IMR-90 (cell line): ENCODE data around the gene IZUMO4. TPM values are rescaled to one million over a fixed set of nuclear protein-coding genes. Genes with fewer than 3 reads are reported as not detected.
A peak's percentile ranks its signal among the peaks of the same experiment; 100 is the strongest.

Experiments
- ATAC-seq: fragments of 200-7000 bp; cut with Tn5 transposase; 2 replicates; pipeline ENCODE4 v1.9.1; 2020; ENCODE audit warnings: low read depth, mild to moderate bottlenecking, moderate library complexity
- BruUV-seq: library from RNA; stranded (reverse); fragments of 400-500 nt; replicated peaks from 2 replicates; lab custom pipeline; 2021; lab: Mats Ljungman, UMichigan
- CTCF ChIA-PET: fragments of 300-600 bp; formaldehyde crosslinking; extraction: SDS; loops from one replicate; lab custom pipeline; 2021; ENCODE audit warnings: antibody characterized with exemption; lab: Yijun Ruan, JAX
- POLR2A ChIA-PET: fragments of 300-600 bp; sonication (Branson Sonifier 250); formaldehyde crosslinking; loops from one replicate; lab custom pipeline; 2022; ENCODE audit warnings: antibody characterized with exemption; ENCODE audit not compliant: unreplicated experiment; lab: Charles Lee
- DNase-seq: peaks from one replicate; pipeline ENCODE4 v3.0.0; 2013
- H2AFZ ChIP-seq: replicated peaks from 2 replicates; pipeline ENCODE3; 2013; ENCODE audit warnings: low read length, mild to moderate bottlenecking; ENCODE audit not compliant: poor library complexity
- H2AK5ac ChIP-seq: 2 replicates; pipeline ENCODE4 v1.6.1; 2013; ENCODE audit warnings: low read depth, low read length, inconsistent platforms
- H2AK9ac ChIP-seq: replicated peaks from 2 replicates; pipeline ENCODE3; 2013; ENCODE audit warnings: mild to moderate bottlenecking, low read depth, low read length, moderate library complexity; ENCODE audit not compliant: poor library complexity
- H2BK120ac ChIP-seq: 2 replicates; pipeline ENCODE4 v1.6.1; 2013; ENCODE audit warnings: low read depth, low read length, inconsistent platforms
- H2BK15ac ChIP-seq: 3 replicates; pipeline ENCODE4 v1.6.1; 2013; ENCODE audit warnings: low read depth, low read length, inconsistent platforms
- H2BK20ac ChIP-seq: 2 replicates; pipeline ENCODE4 v1.6.1; 2013; ENCODE audit warnings: low read depth, mild to moderate bottlenecking, inconsistent platforms, low read length, moderate library complexity
- H2BK5ac ChIP-seq: 2 replicates; pipeline ENCODE4 v1.6.1; 2013; ENCODE audit warnings: mild to moderate bottlenecking, low read depth, low read length, inconsistent platforms; ENCODE audit not compliant: poor library complexity, severe bottlenecking
- H3K14ac ChIP-seq: replicated peaks from 2 replicates; pipeline ENCODE4 v1.6.1; 2013; ENCODE audit warnings: low read depth, low read length, inconsistent platforms
- H3K18ac ChIP-seq: 2 replicates; pipeline ENCODE4 v1.6.1; 2013; ENCODE audit warnings: low read depth, low read length, control low read depth
- H3K23ac ChIP-seq: 2 replicates; pipeline ENCODE4 v1.6.1; 2013; ENCODE audit warnings: low read depth, low read length, inconsistent platforms
- H3K27ac ChIP-seq: 2 replicates; pipeline ENCODE4 v1.5.1; 2013; ENCODE audit warnings: mild to moderate bottlenecking, control low read depth, low read length; ENCODE audit not compliant: insufficient read depth
- H3K27me3 ChIP-seq: 2 replicates; pipeline ENCODE4 v1.6.1; 2013; ENCODE audit warnings: low read length; ENCODE audit not compliant: control insufficient read depth, insufficient read depth
- H3K36me3 ChIP-seq: 2 replicates; pipeline ENCODE4 v1.6.1; 2013; ENCODE audit warnings: low read length, mixed read lengths; ENCODE audit not compliant: control insufficient read depth, insufficient read depth
- H3K4ac ChIP-seq: 2 replicates; pipeline ENCODE4 v1.6.1; 2013; ENCODE audit warnings: low read depth, low read length, inconsistent platforms
- H3K4me1 ChIP-seq: 2 replicates; pipeline ENCODE4 v1.6.1; 2013; ENCODE audit warnings: low read length, mixed read lengths; ENCODE audit not compliant: control insufficient read depth, insufficient read depth
- H3K4me2 ChIP-seq: 2 replicates; pipeline ENCODE4 v1.6.1; 2013; ENCODE audit warnings: low read depth, mild to moderate bottlenecking, control low read depth, low read length, moderate library complexity
- H3K4me3 ChIP-seq: 2 replicates; pipeline ENCODE4 v1.5.1; 2013; ENCODE audit warnings: low read depth, mild to moderate bottlenecking, control low read depth, low read length, moderate library complexity; ENCODE audit not compliant: insufficient read depth
- H3K56ac ChIP-seq: 2 replicates; pipeline ENCODE4 v1.6.1; 2013; ENCODE audit warnings: low read length, inconsistent platforms; ENCODE audit not compliant: insufficient read depth; ENCODE audit errors: extremely low read depth
- H3K79me1 ChIP-seq, 2 experiments: 2 replicates each; pipeline ENCODE4 v1.6.1; 2013; ENCODE audit warnings: low read length in 2 of 2, inconsistent platforms in 1 of 2, low read depth in 1 of 2
- H3K9ac ChIP-seq: 2 replicates; pipeline ENCODE4 v1.6.1; 2013; ENCODE audit warnings: low read depth, low read length, control low read depth
- H3K9me1 ChIP-seq: 2 replicates; pipeline ENCODE4 v1.6.1; 2013; ENCODE audit warnings: low read length, inconsistent platforms; ENCODE audit not compliant: insufficient read depth
- H3K9me3 ChIP-seq: 2 replicates; pipeline ENCODE4 v1.6.1; 2013; ENCODE audit warnings: low read length; ENCODE audit not compliant: control insufficient read depth, insufficient read depth
- H4K20me1 ChIP-seq: 2 replicates; pipeline ENCODE4 v1.6.1; 2013; ENCODE audit warnings: low read length, inconsistent platforms; ENCODE audit not compliant: insufficient read depth
- H4K5ac ChIP-seq: 2 replicates; pipeline ENCODE4 v1.6.1; 2013; ENCODE audit warnings: mild to moderate bottlenecking, low read depth, low read length, control low read depth
- H4K8ac ChIP-seq, 2 experiments: 2 replicates each; pipeline ENCODE4 v1.6.1; 2013; ENCODE audit warnings: low read depth in 2 of 2, low read length in 2 of 2, control low read depth in 1 of 2, inconsistent platforms in 1 of 2
- H4K91ac ChIP-seq: 2 replicates; pipeline ENCODE4 v1.6.1; 2013; ENCODE audit warnings: low read depth, low read length, inconsistent platforms; ENCODE audit not compliant: insufficient read depth
- BHLHE40 ChIP-seq: fragments of 150-350 bp; IDR thresholded peaks from 2 replicates; pipeline ENCODE4 v1.6.1; 2016; ENCODE audit warnings: mild to moderate bottlenecking, low read depth, low read length
- CEBPB ChIP-seq: IDR thresholded peaks from 2 replicates; pipeline ENCODE4 v1.6.1; 2012; ENCODE audit warnings: low read depth, low read length, improper control_type of control experiment
- CHD1 ChIP-seq: IDR thresholded peaks from 2 replicates; pipeline ENCODE4 v1.6.1; 2012; ENCODE audit warnings: low read depth, low read length, improper control_type of control experiment
- FOS ChIP-seq: fragments of 150-350 bp; IDR thresholded peaks from 2 replicates; pipeline ENCODE4 v1.6.1; 2016; ENCODE audit warnings: low read depth, low read length
- MAFK ChIP-seq: IDR thresholded peaks from 2 replicates; pipeline ENCODE4 v1.6.1; 2012; ENCODE audit warnings: low read depth, low read length, improper control_type of control experiment
- MAZ ChIP-seq: IDR thresholded peaks from 2 replicates; pipeline ENCODE4 v1.6.1; 2012; ENCODE audit warnings: low read depth, mild to moderate bottlenecking, low read length, improper control_type of control experiment, moderate library complexity, borderline replicate concordance
- MXI1 ChIP-seq: IDR thresholded peaks from 2 replicates; pipeline ENCODE4 v1.6.1; 2012; ENCODE audit warnings: low read depth, mild to moderate bottlenecking, low read length, moderate library complexity, borderline replicate concordance
- POLR2A ChIP-seq: IDR thresholded peaks from 2 replicates; pipeline ENCODE4 v1.6.1; 2012; ENCODE audit warnings: mild to moderate bottlenecking, low read depth, low read length
- RAD21 ChIP-seq: IDR thresholded peaks from 2 replicates; pipeline ENCODE4 v1.6.1; 2012; ENCODE audit warnings: low read length, improper control_type of control experiment
- RFX5 ChIP-seq: IDR thresholded peaks from 2 replicates; pipeline ENCODE4 v1.8.0; 2012; ENCODE audit warnings: low read depth, mild to moderate bottlenecking, low read length, moderate library complexity
- SMC3 ChIP-seq: fragments of 150-350 bp; IDR thresholded peaks from 2 replicates; pipeline ENCODE4 v1.6.1; 2016; ENCODE audit warnings: low read depth, mild to moderate bottlenecking, antibody characterized with exemption, low read length, moderate library complexity
- USF2 ChIP-seq: fragments of 150-350 bp; IDR thresholded peaks from 2 replicates; pipeline ENCODE4 v1.6.1; 2017; ENCODE audit warnings: mild to moderate bottlenecking, antibody characterized with exemption, low read length, low read depth
- WGBS, 2 experiments: methylation state at CpG; one replicate each; pipeline versions ENCODE4 v1.1.5 to v1.1.7; 2013; ENCODE audit warnings: missing lambda C conversion rate in 2 of 2; ENCODE audit not compliant: insufficient read length in 1 of 2; ENCODE audit errors: extremely low coverage in 2 of 2; 5-methylcytosine and 5-hydroxymethylcytosine counted together
- dilution Hi-C: fragments of 300-500 bp; cut with HindIII; formaldehyde crosslinking; loops from one replicate; pipeline ENCODE4 v1.14.3; 2018; ENCODE audit warnings: low sequenced_read_pairs; ENCODE audit not compliant: unreplicated experiment
- in situ Hi-C: fragments of 300-500 bp; cut with MboI; formaldehyde crosslinking; loops from 3 replicates; pipeline ENCODE4 v1.14.3; 2019; ENCODE audit warnings: low sequenced_read_pairs, inconsistent platforms, mixed read lengths
- intact Hi-C: fragments of 100-400 bp; cut with micrococcal nuclease; formaldehyde crosslinking; loops from 2 replicates; pipeline ENCODE4 v1.10.0; 2022
- polyA plus RNA-seq, 3 experiments: library from polyadenylated mRNA; depleted of rRNA; stranded (reverse); fragments of >200 nt; gene quantifications; 2 replicates each; pipeline ENCODE4 v1.2.3, GENCODE V29; 2012; ENCODE audit warnings: low replicate concordance in 1 of 3
- total RNA-seq: library from RNA; depleted of rRNA; stranded (reverse); fragments of >200 nt; gene quantifications from 2 replicates; pipeline ENCODE4 v1.2.3, GENCODE V29; 2012
- TF ChIP-seq, protein P1 (sequence below): conservative IDR thresholded peaks from 2 replicates; pipeline ENCODE4 v1.5.1; 2012; ENCODE audit warnings: mild to moderate bottlenecking, low read depth, low read length, improper control_type of control experiment

The IZUMO4 gene
- total and polyA plus RNA-seq, 2 of the 4 experiments (the other 2 are of a cell fraction), result 0.72 to 2.8 TPM

- peak overlapping the region; percentile 94 for H3K4me2 ChIP-seq
- intact Hi-C loops, result no loop called here
- POLR2A ChIA-PET, result no interaction called here
- peak overlapping the region; percentile 86 for H3K4ac ChIP-seq
- H3K14ac ChIP-seq, result peak overlapping the region; percentile 93
- peak overlapping the region; percentile 72; the same call in 1 of the 2 replicates for H3K23ac ChIP-seq
- peaks cover 24% of the 10 kb centered on the region for H3K4me1 ChIP-seq
- H2BK120ac ChIP-seq, result peak overlapping the region; percentile 93
- peak overlapping the region; percentile 91 for H2AK5ac ChIP-seq
- peak overlapping the region; percentile 97 for H2AK9ac ChIP-seq
- peak overlapping the region; percentile 85; the same call in 1 of the 2 replicates for H4K91ac ChIP-seq
- H3K9me1 ChIP-seq, result peaks cover 8% of the 10 kb centered on the region
- BruUV-seq, result no TSS peak
- H4K20me1 ChIP-seq, result no peaks in the 10 kb centered on the region
- no peaks in the 10 kb centered on the region for H3K27me3 ChIP-seq
- H2BK20ac ChIP-seq, result 0 out of 2 replicates have a peak overlapping the region, but pooled peaks have one; percentile 18
- peak overlapping the region; percentile 99 for H2AFZ ChIP-seq
- H4K8ac ChIP-seq, result peak overlapping the region; percentile 46 to 98
- no peaks in the 10 kb centered on the region for H3K36me3 ChIP-seq
- peak overlapping the region; percentile 77 for H3K56ac ChIP-seq
- H3K9me3 ChIP-seq, result no peaks in the 10 kb centered on the region
- H2BK15ac ChIP-seq, result peak overlapping the region; percentile 97; the same call in 1 of the 3 replicates
- in situ Hi-C loops, result no loop called here
- peak overlapping the region; percentile 69 for H3K4me3 ChIP-seq
- DNase-seq (peak; percentile 95), ATAC-seq (peak; percentile 89)
- peak overlapping the region; percentile 92 for H3K27ac ChIP-seq
- peak overlapping the region; percentile 92 for H4K5ac ChIP-seq
- H3K9ac ChIP-seq, result peak overlapping the region; percentile 83
- WGBS, 2 experiments, result 2% methylated on average over 31 of the region's 50 CpGs; no CpG with 5 or more reads in 1 of the 2 experiments
- H3K79me1 ChIP-seq, result peaks cover 5 to 31% of the 10 kb centered on the region in 2 experiments; a peak in 3 of 4 replicates
- dilution Hi-C loops, result no loop called here
- CTCF ChIA-PET, result no interaction called here
- H2BK5ac ChIP-seq, result peak overlapping the region; percentile 91
- peak overlapping the region; percentile 81 for H3K18ac ChIP-seq
- TF ChIP-seq RAD21, result no peak
- TF ChIP-seq RFX5, result peak; percentile 86
- no peak for TF ChIP-seq MAZ
- TF ChIP-seq CEBPB, result peak; percentile 30; the same call in 1 of the 2 replicates
- TF ChIP-seq SMC3, result no peak
- peak; percentile 28; the same call in 1 of the 2 replicates for TF ChIP-seq USF2
- no peak for TF ChIP-seq CHD1
- TF ChIP-seq MAFK, result no peak
- no peak; the same call in 1 of the 2 replicates for TF ChIP-seq POLR2A
- TF ChIP-seq FOS, result no peak
- TF ChIP-seq, protein P1, sequence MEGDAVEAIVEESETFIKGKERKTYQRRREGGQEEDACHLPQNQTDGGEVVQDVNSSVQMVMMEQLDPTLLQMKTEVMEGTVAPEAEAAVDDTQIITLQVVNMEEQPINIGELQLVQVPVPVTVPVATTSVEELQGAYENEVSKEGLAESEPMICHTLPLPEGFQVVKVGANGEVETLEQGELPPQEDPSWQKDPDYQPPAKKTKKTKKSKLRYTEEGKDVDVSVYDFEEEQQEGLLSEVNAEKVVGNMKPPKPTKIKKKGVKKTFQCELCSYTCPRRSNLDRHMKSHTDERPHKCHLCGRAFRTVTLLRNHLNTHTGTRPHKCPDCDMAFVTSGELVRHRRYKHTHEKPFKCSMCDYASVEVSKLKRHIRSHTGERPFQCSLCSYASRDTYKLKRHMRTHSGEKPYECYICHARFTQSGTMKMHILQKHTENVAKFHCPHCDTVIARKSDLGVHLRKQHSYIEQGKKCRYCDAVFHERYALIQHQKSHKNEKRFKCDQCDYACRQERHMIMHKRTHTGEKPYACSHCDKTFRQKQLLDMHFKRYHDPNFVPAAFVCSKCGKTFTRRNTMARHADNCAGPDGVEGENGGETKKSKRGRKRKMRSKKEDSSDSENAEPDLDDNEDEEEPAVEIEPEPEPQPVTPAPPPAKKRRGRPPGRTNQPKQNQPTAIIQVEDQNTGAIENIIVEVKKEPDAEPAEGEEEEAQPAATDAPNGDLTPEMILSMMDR, result no peak
- no peak for TF ChIP-seq BHLHE40
- no peak for TF ChIP-seq MXI1
Observed at GRCh38 chr19:2061495-2062388, 35.0 kb upstream of the IZUMO4 start.
